Natural killer cell (primary cell): Measurements from ENCODE around the gene C13orf42. TPM values are rescaled to one million over a fixed set of nuclear protein-coding genes. Genes with fewer than 3 reads are reported as not detected.

Experiments used
- ATAC-seq, 3 donors: fragments of 150-1000 bp in 2 of 3; fragments of 200-7000 bp in 1 of 3; cut with Tn5 transposase; 1 replicate in 1 of 3; 2 replicates in 2 of 3; pipeline ENCODE4 v1.10.0; 2021; ENCODE audit warnings: mild to moderate bottlenecking in 2 of 3, moderate library complexity in 2 of 3
- DNase-seq, 2 donors: peaks; one replicate each; pipeline versions ENCODE4 v3.0.0 to v3.0.0-alpha.2; 2013 to 2021; ENCODE audit warnings: mixed read lengths in 1 of 2
- H3K27ac ChIP-seq: one replicate; pipeline ENCODE4 v1.5.1; 2013; ENCODE audit warnings: mild to moderate bottlenecking, low read length
- H3K27me3 ChIP-seq: one replicate; pipeline ENCODE4 v1.6.1; 2013; ENCODE audit warnings: low read length; ENCODE audit not compliant: control insufficient read depth, insufficient read depth
- H3K36me3 ChIP-seq: one replicate; pipeline ENCODE4 v1.6.1; 2013; ENCODE audit warnings: low read length; ENCODE audit not compliant: control insufficient read depth, insufficient read depth
- H3K4me1 ChIP-seq: one replicate; pipeline ENCODE4 v1.6.1; 2013; ENCODE audit warnings: low read length; ENCODE audit not compliant: control insufficient read depth, insufficient read depth
- H3K4me3 ChIP-seq: one replicate; pipeline ENCODE4 v1.5.1; 2013; ENCODE audit warnings: low read length
- H3K9me3 ChIP-seq: one replicate; pipeline ENCODE4 v1.6.1; 2013; ENCODE audit warnings: low read length; ENCODE audit not compliant: control insufficient read depth, insufficient read depth
- H3K27ac Mint-ChIP-seq, 2 donors: one replicate each; pipeline ENCODE4 v1.8.0; 2022; ENCODE audit warnings: mild to moderate bottlenecking in 2 of 2, mixed read lengths in 2 of 2, moderate library complexity in 1 of 2
- H3K27me3 Mint-ChIP-seq, 2 donors: one replicate each; pipeline ENCODE4 v1.8.0; 2022; ENCODE audit warnings: low read depth in 2 of 2, mixed read lengths in 2 of 2
- H3K36me3 Mint-ChIP-seq: one replicate; pipeline ENCODE4 v1.8.0; 2022; ENCODE audit warnings: mixed read lengths
- H3K4me1 Mint-ChIP-seq, 2 donors: one replicate each; pipeline ENCODE4 v1.8.0; 2022; ENCODE audit warnings: mixed read lengths in 2 of 2
- H3K4me3 Mint-ChIP-seq: one replicate; pipeline ENCODE4 v1.8.0; 2022; ENCODE audit warnings: mild to moderate bottlenecking, moderate library complexity, mixed read lengths
- H3K9me3 Mint-ChIP-seq, 2 donors: one replicate each; pipeline ENCODE4 v1.8.0; 2022; ENCODE audit warnings: mixed read lengths in 2 of 2
- WGBS: methylation state at CpG from one replicate; pipeline ENCODE4 v1.1.7; 2013; ENCODE audit warnings: missing lambda C conversion rate; ENCODE audit not compliant: insufficient coverage; 5-methylcytosine and 5-hydroxymethylcytosine counted together
- intact Hi-C: fragments of 100-400 bp; cut with micrococcal nuclease; formaldehyde crosslinking; loops from one replicate; pipeline ENCODE4 v1.14.2; 2022
- total RNA-seq, 4 donors: library from RNA; stranded (reverse); fragments of 120-200 nt in 1 of 4; gene quantifications; one replicate each; pipeline versions ENCODE4 v1.2.3 to v1.2.4, GENCODE V29; 2013 to 2022
- TF ChIP-seq, protein P1 (sequence below): fragments of 200-600 bp; IDR thresholded peaks from one replicate; pipeline ENCODE4 v1.8.0; 2022; ENCODE audit warnings: antibody characterized with exemption

The C13orf42 gene
- total RNA-seq, 3 donors from 2014 or later (not counting 1 experiment from before 2014, with no cell fraction given), result not detected

DNA sequence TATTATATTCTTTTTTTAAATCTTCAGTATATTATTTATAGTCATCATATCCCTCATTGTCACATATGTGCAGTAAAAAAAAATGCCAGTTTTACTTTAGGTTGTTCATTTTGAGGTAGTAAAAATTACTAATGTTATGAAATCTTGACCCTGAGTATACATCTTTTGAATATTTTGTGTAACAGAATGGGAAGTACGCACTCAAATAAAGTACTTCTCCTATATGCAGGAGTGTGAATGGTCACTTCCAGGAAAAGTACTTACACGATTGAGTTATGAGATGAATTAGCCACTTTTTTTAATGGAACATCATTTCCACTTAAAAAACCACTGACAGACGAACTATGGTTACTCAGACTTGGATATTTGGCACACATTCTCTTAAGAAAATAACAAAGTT, 58.5 kb downstream of the C13orf42 start:
- H3K9me3 Mint-ChIP-seq, result no peaks in the 10 kb centered on the region
- H3K9me3 ChIP-seq, result no peaks in the 10 kb centered on the region
- H3K36me3 ChIP-seq, result no peaks in the 10 kb centered on the region
- H3K4me1 ChIP-seq, result no peaks in the 10 kb centered on the region
- H3K36me3 Mint-ChIP-seq, result no peaks in the 10 kb centered on the region
- no peak overlapping the region for H3K4me3 Mint-ChIP-seq
- no peaks in the 10 kb centered on the region for H3K4me1 Mint-ChIP-seq
- TF ChIP-seq, protein P1, sequence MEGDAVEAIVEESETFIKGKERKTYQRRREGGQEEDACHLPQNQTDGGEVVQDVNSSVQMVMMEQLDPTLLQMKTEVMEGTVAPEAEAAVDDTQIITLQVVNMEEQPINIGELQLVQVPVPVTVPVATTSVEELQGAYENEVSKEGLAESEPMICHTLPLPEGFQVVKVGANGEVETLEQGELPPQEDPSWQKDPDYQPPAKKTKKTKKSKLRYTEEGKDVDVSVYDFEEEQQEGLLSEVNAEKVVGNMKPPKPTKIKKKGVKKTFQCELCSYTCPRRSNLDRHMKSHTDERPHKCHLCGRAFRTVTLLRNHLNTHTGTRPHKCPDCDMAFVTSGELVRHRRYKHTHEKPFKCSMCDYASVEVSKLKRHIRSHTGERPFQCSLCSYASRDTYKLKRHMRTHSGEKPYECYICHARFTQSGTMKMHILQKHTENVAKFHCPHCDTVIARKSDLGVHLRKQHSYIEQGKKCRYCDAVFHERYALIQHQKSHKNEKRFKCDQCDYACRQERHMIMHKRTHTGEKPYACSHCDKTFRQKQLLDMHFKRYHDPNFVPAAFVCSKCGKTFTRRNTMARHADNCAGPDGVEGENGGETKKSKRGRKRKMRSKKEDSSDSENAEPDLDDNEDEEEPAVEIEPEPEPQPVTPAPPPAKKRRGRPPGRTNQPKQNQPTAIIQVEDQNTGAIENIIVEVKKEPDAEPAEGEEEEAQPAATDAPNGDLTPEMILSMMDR, result no peak
- intact Hi-C loops, result no loop called here
- peaks cover 0 to 17% of the 10 kb centered on the region in 2 donors for H3K27me3 Mint-ChIP-seq
- H3K4me3 ChIP-seq, result no peak overlapping the region
- H3K27ac ChIP-seq, result no peak overlapping the region
- no peaks in the 10 kb centered on the region for H3K27me3 ChIP-seq
- ATAC-seq (no peak), DNase-seq (no peak)
- WGBS, result 63% methylated on average over 3 of the region's 3 CpGs
- H3K27ac Mint-ChIP-seq, result no peak overlapping the region

DNA sequence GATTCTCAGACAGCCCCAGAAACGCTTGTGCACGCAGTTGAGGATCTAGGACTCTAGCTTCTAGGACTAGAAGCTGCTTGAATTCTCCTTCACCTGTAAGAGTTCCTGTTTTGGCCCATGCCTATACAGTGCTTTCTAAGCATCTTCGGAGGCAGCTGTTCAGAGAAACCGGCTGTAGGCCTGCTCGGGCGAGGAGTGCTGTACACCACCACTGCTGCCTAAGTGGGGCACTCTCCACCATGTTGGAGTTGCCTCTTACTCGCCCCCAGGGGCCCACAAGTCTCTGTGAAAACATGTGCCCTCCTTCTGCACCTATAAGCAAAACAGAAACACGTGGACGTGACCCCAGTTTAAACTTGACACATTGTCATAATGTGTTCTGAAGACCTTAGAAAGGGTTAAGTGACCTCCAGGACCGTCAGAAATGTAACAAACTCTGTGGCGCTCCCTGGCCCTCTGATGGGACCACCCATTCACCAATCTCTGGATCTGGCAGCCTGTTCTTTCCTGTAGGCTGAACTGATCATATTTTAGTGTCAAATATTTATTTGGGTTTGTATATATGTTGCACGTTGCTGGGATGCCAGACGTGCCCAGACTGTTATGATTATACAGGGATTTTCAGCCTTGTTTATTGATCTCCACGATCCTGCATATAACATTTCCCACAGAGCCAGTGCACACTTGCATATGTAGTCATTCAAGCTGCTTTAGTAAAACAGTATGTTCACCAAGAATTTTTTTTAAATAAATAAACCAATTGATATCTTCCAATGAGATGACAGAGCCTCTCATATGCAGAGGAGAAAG, 60.8 kb downstream of the C13orf42 start:
- H3K36me3 Mint-ChIP-seq, result no peaks in the 10 kb centered on the region
- H3K4me1 Mint-ChIP-seq, result no peaks in the 10 kb centered on the region
- Histone ChIP-seq H3K27me3 (no peaks in the 10 kb centered on the region), H3K27ac (no peak overlapping the region), H3K4me1 (no peaks in the 10 kb centered on the region), H3K4me3 (no peak overlapping the region), H3K9me3 (no peaks in the 10 kb centered on the region), H3K36me3 (no peaks in the 10 kb centered on the region)
- H3K27me3 Mint-ChIP-seq, result peaks cover 0 to 17% of the 10 kb centered on the region in 2 donors
- H3K4me3 Mint-ChIP-seq, result no peak overlapping the region
- H3K27ac Mint-ChIP-seq, result no peak overlapping the region
- intact Hi-C loops, result no loop called here
- TF ChIP-seq, protein P1, result no peak
- DNase-seq (no peak), ATAC-seq (peak in 1 of 3 donors; percentile 19)
- 71% methylated on average over 14 of the region's 14 CpGs for WGBS
- H3K9me3 Mint-ChIP-seq, result no peaks in the 10 kb centered on the region

DNA sequence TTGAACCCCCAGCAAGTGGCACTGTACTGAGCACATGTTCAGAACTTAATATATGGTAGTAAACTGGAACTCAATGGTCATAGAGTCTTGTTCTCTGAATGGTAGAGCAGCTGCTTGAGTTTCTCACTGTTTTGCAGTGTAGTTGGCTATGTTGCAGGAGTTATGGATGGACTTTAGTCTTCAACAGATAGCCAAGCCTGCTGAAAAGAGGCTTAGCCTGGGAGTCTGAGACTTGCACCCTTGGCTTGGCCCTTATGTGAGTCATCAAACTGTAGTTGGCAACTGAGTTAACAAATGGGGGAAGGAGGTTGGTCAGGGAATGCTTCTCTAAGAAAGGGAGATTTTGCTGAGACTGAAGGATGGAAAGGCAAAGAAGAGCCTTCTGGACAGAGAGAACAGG, 62.5 kb downstream of the C13orf42 start:
- no peaks in the 10 kb centered on the region for H3K36me3 ChIP-seq
- DNase-seq (no peak), ATAC-seq (no peak)
- H3K36me3 Mint-ChIP-seq, result no peaks in the 10 kb centered on the region
- no peak overlapping the region for H3K4me3 Mint-ChIP-seq
- H3K9me3 ChIP-seq, result no peaks in the 10 kb centered on the region
- intact Hi-C loops, result no loop called here
- H3K4me3 ChIP-seq, result no peak overlapping the region
- TF ChIP-seq, protein P1, result no peak
- no peaks in the 10 kb centered on the region for H3K4me1 Mint-ChIP-seq
- H3K4me1 ChIP-seq, result no peaks in the 10 kb centered on the region
- no peak overlapping the region for H3K27ac Mint-ChIP-seq
- no peaks in the 10 kb centered on the region for H3K9me3 Mint-ChIP-seq
- H3K27me3 ChIP-seq, result no peaks in the 10 kb centered on the region
- H3K27me3 Mint-ChIP-seq, result peaks cover 0 to 17% of the 10 kb centered on the region in 2 donors
- no peak overlapping the region for H3K27ac ChIP-seq

DNA sequence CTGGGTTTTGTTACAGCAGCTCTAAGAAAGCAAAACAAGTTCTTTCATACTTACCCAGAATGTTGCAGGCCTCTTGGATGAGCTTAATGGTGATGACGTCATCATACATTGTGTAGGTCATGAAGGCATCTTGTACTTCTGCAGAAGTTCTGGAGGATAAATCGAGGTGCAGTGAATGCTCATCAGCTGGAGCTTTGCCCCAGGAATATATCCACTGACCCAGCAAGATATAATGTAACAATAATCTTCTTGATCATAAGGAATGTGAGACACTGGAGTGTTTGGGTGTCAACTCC, 63.0 kb downstream of the C13orf42 start:
- Histone ChIP-seq H3K27me3 (no peaks in the 10 kb centered on the region), H3K4me3 (no peak overlapping the region), H3K27ac (no peak overlapping the region), H3K4me1 (no peaks in the 10 kb centered on the region), H3K36me3 (no peaks in the 10 kb centered on the region), H3K9me3 (no peaks in the 10 kb centered on the region)
- no peak overlapping the region for H3K4me3 Mint-ChIP-seq
- ATAC-seq, result no peak
- H3K27me3 Mint-ChIP-seq, result peaks cover 0 to 17% of the 10 kb centered on the region in 2 donors
- H3K4me1 Mint-ChIP-seq, result no peaks in the 10 kb centered on the region
- no peak for DNase-seq
- H3K9me3 Mint-ChIP-seq, result no peaks in the 10 kb centered on the region
- TF ChIP-seq, protein P1, result no peak
- WGBS, result 81% methylated on average over 2 of the region's 2 CpGs
- no peaks in the 10 kb centered on the region for H3K36me3 Mint-ChIP-seq
- intact Hi-C loops, result no loop called here
- H3K27ac Mint-ChIP-seq, result no peak overlapping the region
